Activated T-cell treated with anti-CD3 and anti-CD28 coated beads, Interleukin-2, amount 50 U/mL, for 48 hours (primary cell): ENCODE results near the gene DROSHA.

ENCODE experiments used
- DNase-seq, 2 experiments: peaks; one replicate each; pipeline ENCODE4 v3.0.0-alpha.2; 2020

DROSHA gene

GRCh38 chr5:31511305-31511704 is 20.6 kb downstream of the DROSHA start:
- DNase-seq, result no peak

GRCh38 chr5:31504529-31504928 is 27.4 kb downstream of the DROSHA start:
- no peak for DNase-seq

- no peak for DNase-seq
Observed at GRCh38 chr5:31502506-31502905, 29.4 kb downstream of the DROSHA start.

- no peak for DNase-seq
Observed at GRCh38 chr5:31500256-31500655, 31.6 kb downstream of the DROSHA start.

- no peak for DNase-seq
Observed at GRCh38 chr5:31496891-31497290, 35.0 kb downstream of the DROSHA start.

- no peak for DNase-seq
Observed at GRCh38 chr5:31496301-31496700, 35.6 kb downstream of the DROSHA start.

GRCh38 chr5:31495336-31495735 is 36.6 kb downstream of the DROSHA start:
- no peak for DNase-seq

- no peak for DNase-seq
Observed at GRCh38 chr5:31492869-31493268, 39.0 kb downstream of the DROSHA start.

GRCh38 chr5:31487506-31487905 is 44.4 kb downstream of the DROSHA start:
- DNase-seq, result no peak

GRCh38 chr5:31486441-31486840 is 45.5 kb downstream of the DROSHA start:
- DNase-seq, result no peak

- no peak for DNase-seq
Observed at GRCh38 chr5:31485376-31486207, 46.3 kb downstream of the DROSHA start.

- no peak for DNase-seq
Observed at GRCh38 chr5:31481531-31482165, 50.2 kb downstream of the DROSHA start.

GRCh38 chr5:31479706-31480105 is 52.2 kb downstream of the DROSHA start:
- DNase-seq, result no peak

- no peak for DNase-seq
Observed at GRCh38 chr5:31478901-31479300, 53.0 kb downstream of the DROSHA start.

GRCh38 chr5:31477971-31478370 is 53.9 kb downstream of the DROSHA start:
- no peak for DNase-seq

GRCh38 chr5:31477516-31477915 is 54.4 kb downstream of the DROSHA start:
- no peak for DNase-seq

- no peak for DNase-seq
Observed at GRCh38 chr5:31476738-31477141, 55.2 kb downstream of the DROSHA start.

- no peak for DNase-seq
Observed at GRCh38 chr5:31471916-31472315, 60.0 kb downstream of the DROSHA start.

- no peak for DNase-seq
Observed at GRCh38 chr5:31471040-31471439, 60.9 kb downstream of the DROSHA start.

GRCh38 chr5:31470608-31471007 is 61.3 kb downstream of the DROSHA start:
- no peak for DNase-seq

GRCh38 chr5:31469886-31470285 is 62.0 kb downstream of the DROSHA start:
- DNase-seq, result no peak

- no peak for DNase-seq
Observed at GRCh38 chr5:31469466-31469865, 62.4 kb downstream of the DROSHA start.

- DNase-seq, result no peak
Observed at GRCh38 chr5:31465291-31465690, 66.6 kb downstream of the DROSHA start.

- no peak for DNase-seq
Observed at GRCh38 chr5:31464081-31464480, 67.8 kb downstream of the DROSHA start.

GRCh38 chr5:31463351-31463750 is 68.5 kb downstream of the DROSHA start:
- DNase-seq, result no peak
